A673 (cell line): ENCODE data around the gene CDK14. TPM values are rescaled to one million over a fixed set of nuclear protein-coding genes. Genes with fewer than 3 reads are reported as not detected.

Experiments
- BruUV-seq: library from RNA; stranded (reverse); fragments of 400-500 nt; replicated peaks from 2 replicates; lab custom pipeline; 2021; lab: Mats Ljungman, UMichigan
- CTCF ChIA-PET: fragments of 300-600 bp; sonication (Branson Sonifier 250); formaldehyde crosslinking; loops from one replicate; lab custom pipeline; 2022; ENCODE audit warnings: antibody characterized with exemption; lab: Charles Lee
- POLR2A ChIA-PET: fragments of 300-600 bp; sonication (Branson Sonifier 250); formaldehyde crosslinking; loops from one replicate; lab custom pipeline; 2022; ENCODE audit warnings: antibody characterized with exemption; ENCODE audit not compliant: low non-redundant PET; lab: Charles Lee
- DNase-seq: peaks from one replicate; pipeline ENCODE4 v3.0.0-alpha.2; 2015; ENCODE audit warnings: low spot score
- H3K27ac ChIP-seq: fragments of 200-600 bp; sonication (generic); 2 replicates; pipeline ENCODE4 v1.5.1; 2016; ENCODE audit warnings: mixed run types, low read depth, mild to moderate bottlenecking, mixed read lengths, antibody characterized with exemption, low read length; ENCODE audit not compliant: poor library complexity, severe bottlenecking
- H3K27me3 ChIP-seq: fragments of 200-600 bp; sonication (generic); replicated peaks from 2 replicates; pipeline ENCODE4 v1.6.1; 2017; ENCODE audit warnings: mixed run types, low read depth, mild to moderate bottlenecking, mixed read lengths, antibody characterized with exemption, low read length; ENCODE audit not compliant: insufficient read depth, poor library complexity
- H3K36me3 ChIP-seq: fragments of 200-600 bp; sonication (generic); 2 replicates; pipeline ENCODE4 v1.6.1; 2016; ENCODE audit warnings: mixed run types, mild to moderate bottlenecking, mixed read lengths, antibody characterized with exemption, low read length; ENCODE audit not compliant: insufficient read depth, poor library complexity, severe bottlenecking
- H3K4me1 ChIP-seq: fragments of 200-600 bp; sonication (generic); 2 replicates; pipeline ENCODE4 v1.6.1; 2017; ENCODE audit warnings: mixed run types, mild to moderate bottlenecking, mixed read lengths, antibody characterized with exemption, low read length; ENCODE audit not compliant: insufficient read depth, poor library complexity, severe bottlenecking
- H3K4me3 ChIP-seq: fragments of 200-600 bp; sonication (generic); 2 replicates; pipeline ENCODE4 v1.5.1; 2016; ENCODE audit warnings: low read depth, mixed run types, mild to moderate bottlenecking, mixed read lengths, low read length; ENCODE audit not compliant: poor library complexity, severe bottlenecking
- H3K9me3 ChIP-seq: fragments of 200-600 bp; sonication (generic); 2 replicates; pipeline ENCODE4 v1.6.1; 2016; ENCODE audit warnings: mixed run types, low read depth, mild to moderate bottlenecking, mixed read lengths, antibody characterized with exemption, low read length; ENCODE audit not compliant: poor library complexity, severe bottlenecking
- CTCF ChIP-seq: fragments of 300-800, 200-600 bp; sonication (generic); conservative IDR thresholded peaks from 2 replicates; pipeline ENCODE4 v1.5.1; 2017; ENCODE audit warnings: low read depth, mild to moderate bottlenecking, antibody characterized with exemption, low read length, moderate library complexity, mixed read lengths
- EZH2 ChIP-seq: fragments of 200-600 bp; sonication (generic); IDR thresholded peaks from 2 replicates; pipeline ENCODE4 v1.6.1; 2017; ENCODE audit warnings: borderline replicate concordance, low read depth, mild to moderate bottlenecking, mixed read lengths, antibody characterized with exemption, low read length; ENCODE audit not compliant: poor library complexity, severe bottlenecking
- intact Hi-C: fragments of 100-400 bp; cut with micrococcal nuclease; formaldehyde crosslinking; loops from one replicate; pipeline ENCODE4 v1.10.0; 2022; ENCODE audit not compliant: unreplicated experiment
- total RNA-seq: library from RNA; stranded (reverse); gene quantifications from 2 replicates; pipeline ENCODE4 v1.2.3, GENCODE V29; 2021

The CDK14 gene
- total RNA-seq, 1 experiment from 2014 or later: 128 TPM

- DNase-seq: no peak
- no peaks in the 10 kb centered on the region for H3K9me3 ChIP-seq
- BruUV-seq: no TSS peak
- TF ChIP-seq CTCF (no peak), EZH2 (no peak)
- intact Hi-C loops: no loop called here
- ChIA-PET CTCF (no interaction called here), POLR2A (no interaction called here)
- no peak overlapping the region for H3K4me3 ChIP-seq
- H3K27ac ChIP-seq: no peak overlapping the region
- H3K4me1 ChIP-seq: no peaks in the 10 kb centered on the region
- H3K36me3 ChIP-seq: no peaks in the 10 kb centered on the region
- H3K27me3 ChIP-seq: no peaks in the 10 kb centered on the region
Measured at GRCh38 chr7:90580051-90580450, 16.1 kb upstream of the CDK14 start.

GRCh38 chr7:90582164-90582563 lies 14.0 kb upstream of the CDK14 start:
- intact Hi-C loops: no loop called here
- POLR2A ChIA-PET: no interaction called here

GRCh38 chr7:90584378-90584777 lies 11.7 kb upstream of the CDK14 start:
- no peak for TF ChIP-seq EZH2
- TF ChIP-seq CTCF: no peak
- Histone ChIP-seq H3K36me3 (no peaks in the 10 kb centered on the region), H3K27me3 (no peaks in the 10 kb centered on the region), H3K9me3 (peaks cover 4% of the 10 kb centered on the region), H3K4me3 (no peak overlapping the region), H3K4me1 (peaks cover 9% of the 10 kb centered on the region), H3K27ac (no peak overlapping the region)
- BruUV-seq: no TSS peak
- intact Hi-C loops: no loop called here
- CTCF ChIA-PET: no interaction called here
- POLR2A ChIA-PET: no interaction called here
- no peak for DNase-seq

More at GRCh38 chr7:90582164-90582563, 14.0 kb upstream of the CDK14 start:
- Histone ChIP-seq H3K9me3 (no peaks in the 10 kb centered on the region), H3K36me3 (no peaks in the 10 kb centered on the region), H3K27ac (no peak overlapping the region), H3K27me3 (no peaks in the 10 kb centered on the region), H3K4me1 (peaks cover 9% of the 10 kb centered on the region), H3K4me3 (no peak overlapping the region)
- TF ChIP-seq EZH2 (no peak), CTCF (no peak)
- no TSS peak for BruUV-seq
- CTCF ChIA-PET: no interaction called here
- DNase-seq: no peak
